ENCODE results near the gene LAMP1. TPM values are rescaled to one million over a fixed set of nuclear protein-coding genes. Genes with fewer than 3 reads are reported as not detected.

The LAMP1 gene
- total and polyA plus RNA-seq, 2 experiments from 2014 or later: 34.5 to 107 TPM

DNA sequence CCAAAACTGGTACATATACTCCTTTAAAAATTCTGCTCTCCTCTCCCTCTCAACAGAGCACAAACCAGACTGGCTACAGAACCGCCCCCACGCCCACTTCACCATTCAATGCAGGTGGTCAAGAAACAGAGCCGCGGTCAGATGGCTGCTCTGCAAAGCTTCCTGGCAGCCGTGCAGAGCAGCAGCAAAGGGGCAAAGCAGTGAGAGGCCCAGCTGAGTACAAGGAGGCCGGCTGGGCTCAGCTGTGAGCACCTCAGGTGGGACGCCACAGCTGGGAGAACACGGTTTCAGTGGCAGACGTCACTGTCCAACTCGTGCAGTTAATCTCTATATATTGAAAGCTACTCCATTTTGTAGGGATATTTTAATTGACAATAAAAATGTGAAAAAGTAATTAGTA, 58.6 kb downstream of the LAMP1 start:
- ATAC-seq: no peak
- peak overlapping the region; percentile 72 for H3K27ac Mint-ChIP-seq
- no peaks in the 10 kb centered on the region for H3K9me2 ChIP-seq (ENCODE audit: insufficient read depth)
- peaks cover 54% of the 10 kb centered on the region for H3K79me2 ChIP-seq (replicated peaks; ENCODE audit: insufficient read depth)
- TF ChIP-seq, protein P1, sequence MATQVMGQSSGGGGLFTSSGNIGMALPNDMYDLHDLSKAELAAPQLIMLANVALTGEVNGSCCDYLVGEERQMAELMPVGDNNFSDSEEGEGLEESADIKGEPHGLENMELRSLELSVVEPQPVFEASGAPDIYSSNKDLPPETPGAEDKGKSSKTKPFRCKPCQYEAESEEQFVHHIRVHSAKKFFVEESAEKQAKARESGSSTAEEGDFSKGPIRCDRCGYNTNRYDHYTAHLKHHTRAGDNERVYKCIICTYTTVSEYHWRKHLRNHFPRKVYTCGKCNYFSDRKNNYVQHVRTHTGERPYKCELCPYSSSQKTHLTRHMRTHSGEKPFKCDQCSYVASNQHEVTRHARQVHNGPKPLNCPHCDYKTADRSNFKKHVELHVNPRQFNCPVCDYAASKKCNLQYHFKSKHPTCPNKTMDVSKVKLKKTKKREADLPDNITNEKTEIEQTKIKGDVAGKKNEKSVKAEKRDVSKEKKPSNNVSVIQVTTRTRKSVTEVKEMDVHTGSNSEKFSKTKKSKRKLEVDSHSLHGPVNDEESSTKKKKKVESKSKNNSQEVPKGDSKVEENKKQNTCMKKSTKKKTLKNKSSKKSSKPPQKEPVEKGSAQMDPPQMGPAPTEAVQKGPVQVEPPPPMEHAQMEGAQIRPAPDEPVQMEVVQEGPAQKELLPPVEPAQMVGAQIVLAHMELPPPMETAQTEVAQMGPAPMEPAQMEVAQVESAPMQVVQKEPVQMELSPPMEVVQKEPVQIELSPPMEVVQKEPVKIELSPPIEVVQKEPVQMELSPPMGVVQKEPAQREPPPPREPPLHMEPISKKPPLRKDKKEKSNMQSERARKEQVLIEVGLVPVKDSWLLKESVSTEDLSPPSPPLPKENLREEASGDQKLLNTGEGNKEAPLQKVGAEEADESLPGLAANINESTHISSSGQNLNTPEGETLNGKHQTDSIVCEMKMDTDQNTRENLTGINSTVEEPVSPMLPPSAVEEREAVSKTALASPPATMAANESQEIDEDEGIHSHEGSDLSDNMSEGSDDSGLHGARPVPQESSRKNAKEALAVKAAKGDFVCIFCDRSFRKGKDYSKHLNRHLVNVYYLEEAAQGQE (IDR thresholded peaks at IDR 0.05; ENCODE audit: unreplicated experiment): no peak
- TF ChIP-seq JUNB (IDR thresholded peaks at IDR 0.05; ENCODE audit: unreplicated experiment) (no peak), EZH2 (IDR thresholded peaks at IDR 0.05; ENCODE audit: low read depth, unreplicated experiment) (no peak), STAT1 (IDR thresholded peaks at IDR 0.05; ENCODE audit: unreplicated experiment) (no peak), POLR2AphosphoS5 (IDR thresholded peaks at IDR 0.05; ENCODE audit: low read depth) (no peak), ZNF331 (CRISPR knock-in tag; IDR thresholded peaks at IDR 0.05; ENCODE audit: low read depth) (no peak), NANOG (IDR thresholded peaks at IDR 0.05; ENCODE audit: borderline replicate concordance) (no peak), CREB1 (CRISPR knock-in tag; IDR thresholded peaks at IDR 0.05; ENCODE audit: low read depth) (no peak)
- TF ChIP-seq, protein P2, sequence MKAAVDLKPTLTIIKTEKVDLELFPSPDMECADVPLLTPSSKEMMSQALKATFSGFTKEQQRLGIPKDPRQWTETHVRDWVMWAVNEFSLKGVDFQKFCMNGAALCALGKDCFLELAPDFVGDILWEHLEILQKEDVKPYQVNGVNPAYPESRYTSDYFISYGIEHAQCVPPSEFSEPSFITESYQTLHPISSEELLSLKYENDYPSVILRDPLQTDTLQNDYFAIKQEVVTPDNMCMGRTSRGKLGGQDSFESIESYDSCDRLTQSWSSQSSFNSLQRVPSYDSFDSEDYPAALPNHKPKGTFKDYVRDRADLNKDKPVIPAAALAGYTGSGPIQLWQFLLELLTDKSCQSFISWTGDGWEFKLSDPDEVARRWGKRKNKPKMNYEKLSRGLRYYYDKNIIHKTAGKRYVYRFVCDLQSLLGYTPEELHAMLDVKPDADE (IDR thresholded peaks at IDR 0.05): no peak
- TF ChIP-seq, protein P3, sequence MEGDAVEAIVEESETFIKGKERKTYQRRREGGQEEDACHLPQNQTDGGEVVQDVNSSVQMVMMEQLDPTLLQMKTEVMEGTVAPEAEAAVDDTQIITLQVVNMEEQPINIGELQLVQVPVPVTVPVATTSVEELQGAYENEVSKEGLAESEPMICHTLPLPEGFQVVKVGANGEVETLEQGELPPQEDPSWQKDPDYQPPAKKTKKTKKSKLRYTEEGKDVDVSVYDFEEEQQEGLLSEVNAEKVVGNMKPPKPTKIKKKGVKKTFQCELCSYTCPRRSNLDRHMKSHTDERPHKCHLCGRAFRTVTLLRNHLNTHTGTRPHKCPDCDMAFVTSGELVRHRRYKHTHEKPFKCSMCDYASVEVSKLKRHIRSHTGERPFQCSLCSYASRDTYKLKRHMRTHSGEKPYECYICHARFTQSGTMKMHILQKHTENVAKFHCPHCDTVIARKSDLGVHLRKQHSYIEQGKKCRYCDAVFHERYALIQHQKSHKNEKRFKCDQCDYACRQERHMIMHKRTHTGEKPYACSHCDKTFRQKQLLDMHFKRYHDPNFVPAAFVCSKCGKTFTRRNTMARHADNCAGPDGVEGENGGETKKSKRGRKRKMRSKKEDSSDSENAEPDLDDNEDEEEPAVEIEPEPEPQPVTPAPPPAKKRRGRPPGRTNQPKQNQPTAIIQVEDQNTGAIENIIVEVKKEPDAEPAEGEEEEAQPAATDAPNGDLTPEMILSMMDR (conservative IDR thresholded peaks at IDR 0.05; ENCODE audit: low read depth in 2 of 2): no peak
- TF ChIP-seq, protein P4, sequence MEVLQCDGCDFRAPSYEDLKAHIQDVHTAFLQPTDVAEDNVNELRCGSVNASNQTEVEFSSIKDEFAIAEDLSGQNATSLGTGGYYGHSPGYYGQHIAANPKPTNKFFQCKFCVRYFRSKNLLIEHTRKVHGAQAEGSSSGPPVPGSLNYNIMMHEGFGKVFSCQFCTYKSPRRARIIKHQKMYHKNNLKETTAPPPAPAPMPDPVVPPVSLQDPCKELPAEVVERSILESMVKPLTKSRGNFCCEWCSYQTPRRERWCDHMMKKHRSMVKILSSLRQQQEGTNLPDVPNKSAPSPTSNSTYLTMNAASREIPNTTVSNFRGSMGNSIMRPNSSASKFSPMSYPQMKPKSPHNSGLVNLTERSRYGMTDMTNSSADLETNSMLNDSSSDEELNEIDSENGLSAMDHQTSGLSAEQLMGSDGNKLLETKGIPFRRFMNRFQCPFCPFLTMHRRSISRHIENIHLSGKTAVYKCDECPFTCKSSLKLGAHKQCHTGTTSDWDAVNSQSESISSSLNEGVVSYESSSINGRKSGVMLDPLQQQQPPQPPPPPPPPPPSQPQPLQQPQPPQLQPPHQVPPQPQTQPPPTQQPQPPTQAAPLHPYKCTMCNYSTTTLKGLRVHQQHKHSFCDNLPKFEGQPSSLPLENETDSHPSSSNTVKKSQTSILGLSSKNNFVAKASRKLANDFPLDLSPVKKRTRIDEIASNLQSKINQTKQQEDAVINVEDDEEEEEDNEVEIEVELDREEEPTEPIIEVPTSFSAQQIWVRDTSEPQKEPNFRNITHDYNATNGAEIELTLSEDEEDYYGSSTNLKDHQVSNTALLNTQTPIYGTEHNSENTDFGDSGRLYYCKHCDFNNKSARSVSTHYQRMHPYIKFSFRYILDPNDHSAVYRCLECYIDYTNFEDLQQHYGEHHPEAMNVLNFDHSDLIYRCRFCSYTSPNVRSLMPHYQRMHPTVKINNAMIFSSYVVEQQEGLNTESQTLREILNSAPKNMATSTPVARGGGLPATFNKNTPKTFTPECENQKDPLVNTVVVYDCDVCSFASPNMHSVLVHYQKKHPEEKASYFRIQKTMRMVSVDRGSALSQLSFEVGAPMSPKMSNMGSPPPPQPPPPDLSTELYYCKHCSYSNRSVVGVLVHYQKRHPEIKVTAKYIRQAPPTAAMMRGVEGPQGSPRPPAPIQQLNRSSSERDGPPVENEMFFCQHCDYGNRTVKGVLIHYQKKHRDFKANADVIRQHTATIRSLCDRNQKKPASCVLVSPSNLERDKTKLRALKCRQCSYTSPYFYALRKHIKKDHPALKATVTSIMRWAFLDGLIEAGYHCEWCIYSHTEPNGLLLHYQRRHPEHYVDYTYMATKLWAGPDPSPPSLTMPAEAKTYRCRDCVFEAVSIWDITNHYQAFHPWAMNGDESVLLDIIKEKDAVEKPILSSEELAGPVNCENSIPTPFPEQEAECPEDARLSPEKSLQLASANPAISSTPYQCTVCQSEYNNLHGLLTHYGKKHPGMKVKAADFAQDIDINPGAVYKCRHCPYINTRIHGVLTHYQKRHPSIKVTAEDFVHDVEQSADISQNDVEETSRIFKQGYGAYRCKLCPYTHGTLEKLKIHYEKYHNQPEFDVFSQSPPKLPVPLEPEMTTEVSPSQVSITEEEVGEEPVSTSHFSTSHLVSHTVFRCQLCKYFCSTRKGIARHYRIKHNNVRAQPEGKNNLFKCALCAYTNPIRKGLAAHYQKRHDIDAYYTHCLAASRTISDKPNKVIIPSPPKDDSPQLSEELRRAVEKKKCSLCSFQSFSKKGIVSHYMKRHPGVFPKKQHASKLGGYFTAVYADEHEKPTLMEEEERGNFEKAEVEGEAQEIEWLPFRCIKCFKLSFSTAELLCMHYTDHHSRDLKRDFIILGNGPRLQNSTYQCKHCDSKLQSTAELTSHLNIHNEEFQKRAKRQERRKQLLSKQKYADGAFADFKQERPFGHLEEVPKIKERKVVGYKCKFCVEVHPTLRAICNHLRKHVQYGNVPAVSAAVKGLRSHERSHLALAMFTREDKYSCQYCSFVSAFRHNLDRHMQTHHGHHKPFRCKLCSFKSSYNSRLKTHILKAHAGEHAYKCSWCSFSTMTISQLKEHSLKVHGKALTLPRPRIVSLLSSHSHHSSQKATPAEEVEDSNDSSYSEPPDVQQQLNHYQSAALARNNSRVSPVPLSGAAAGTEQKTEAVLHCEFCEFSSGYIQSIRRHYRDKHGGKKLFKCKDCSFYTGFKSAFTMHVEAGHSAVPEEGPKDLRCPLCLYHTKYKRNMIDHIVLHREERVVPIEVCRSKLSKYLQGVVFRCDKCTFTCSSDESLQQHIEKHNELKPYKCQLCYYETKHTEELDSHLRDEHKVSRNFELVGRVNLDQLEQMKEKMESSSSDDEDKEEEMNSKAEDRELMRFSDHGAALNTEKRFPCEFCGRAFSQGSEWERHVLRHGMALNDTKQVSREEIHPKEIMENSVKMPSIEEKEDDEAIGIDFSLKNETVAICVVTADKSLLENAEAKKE (CRISPR knock-in tag; IDR thresholded peaks at IDR 0.05): no peak
- no peaks in the 10 kb centered on the region for H3K9me3 Mint-ChIP-seq
- peaks cover 25% of the 10 kb centered on the region for H3K36me3 ChIP-seq (ENCODE audit: insufficient read depth)
- no peaks in the 10 kb centered on the region for H3K27me3 ChIP-seq (ENCODE audit: insufficient read depth)
- peaks cover 3% of the 10 kb centered on the region for H3K27me3 Mint-ChIP-seq (ENCODE audit: insufficient read depth, low read depth, poor library complexity)
- H3K4me2 ChIP-seq: no peak overlapping the region
- peaks cover 3% of the 10 kb centered on the region; the same call in 1 of the 3 replicates for H3K4me1 Mint-ChIP-seq
- H3K36me3 Mint-ChIP-seq (ENCODE audit: low read depth): peaks cover 62% of the 10 kb centered on the region
- peaks cover 41% of the 10 kb centered on the region for H4K20me1 ChIP-seq (replicated peaks; ENCODE audit: insufficient read depth)
- DNase-seq (ENCODE audit: low spot score): no peak
- H3F3A ChIP-seq (replicated peaks; ENCODE audit: low read depth): peaks cover 14% of the 10 kb centered on the region
- H3K27ac ChIP-seq (ENCODE audit: low read depth): peak overlapping the region; percentile 55; the same call in 1 of the 2 replicates
- H2AFZ ChIP-seq: no peak overlapping the region
- H3K4me3 ChIP-seq: no peak overlapping the region
- no peak overlapping the region for H3K4me3 Mint-ChIP-seq
- no peaks in the 10 kb centered on the region; the same call in 1 of the 2 replicates for H3K4me1 ChIP-seq (ENCODE audit: insufficient read depth)

Data from GM23338 (cell line).